ENCODE measurements around the gene LTF. TPM values are rescaled to one million over a fixed set of nuclear protein-coding genes. Genes with fewer than 3 reads are reported as not detected.
"Not testable (repeated sequence)": the region's sequence is repeated elsewhere in the genome, so short reads cannot be mapped to it uniquely, and the experiment has no call there.

Gene LTF
- total RNA-seq, 2 donors from 2014 or later, result 0.53 to 1.0 TPM

GRCh38 chr3:46427404-46427803 is 37.3 kb downstream of the LTF start:
- DNase-seq; intact Hi-C loops (cut with DNase I, micrococcal nuclease); ATAC-seq: not testable (repeated sequence)

DNA sequence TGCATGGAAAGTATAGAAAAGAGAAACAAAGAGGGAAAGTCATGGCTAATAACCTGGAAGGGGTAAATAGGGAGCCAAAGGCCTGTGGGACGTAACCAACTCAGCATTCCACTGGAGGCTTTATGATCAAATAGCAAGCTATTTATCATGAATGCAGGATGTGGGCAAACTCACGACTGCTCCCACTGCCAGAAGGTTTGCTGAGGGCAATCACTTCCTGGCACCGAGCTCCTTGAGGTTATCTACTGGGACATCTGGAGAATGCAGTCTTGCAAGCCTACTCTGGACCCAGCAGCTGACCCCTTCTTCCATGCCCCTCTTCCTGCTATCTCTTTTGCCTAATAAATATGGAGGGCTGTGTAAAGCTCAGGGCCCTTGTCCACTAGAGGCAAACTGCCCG is 38.2 kb downstream of the LTF start:
- ATAC-seq; intact Hi-C loops (cut with DNase I, micrococcal nuclease); DNase-seq: not testable (repeated sequence)

DNA sequence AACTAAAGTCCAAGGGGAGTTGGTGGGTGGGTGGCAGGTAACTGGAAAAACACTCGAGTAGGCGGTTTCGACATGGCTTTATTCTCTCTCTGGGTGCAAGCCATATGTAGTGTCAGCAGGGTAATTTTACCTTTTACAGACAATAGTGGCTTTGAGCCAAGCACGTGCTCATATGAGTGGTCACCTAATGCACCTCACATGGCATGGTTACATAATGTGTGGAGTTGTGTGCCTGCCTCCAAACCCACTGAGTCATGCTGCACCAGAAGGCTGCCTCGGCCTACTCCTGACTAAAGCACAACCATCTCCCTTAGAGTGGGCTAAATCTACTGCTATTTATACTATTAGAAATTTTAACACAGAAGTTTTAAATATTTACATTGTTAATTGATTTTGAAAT is 41.1 kb downstream of the LTF start:
- intact Hi-C loops (cut with DNase I, micrococcal nuclease), result no loop called here
- DNase-seq (no peak), ATAC-seq (no peak)

DNA sequence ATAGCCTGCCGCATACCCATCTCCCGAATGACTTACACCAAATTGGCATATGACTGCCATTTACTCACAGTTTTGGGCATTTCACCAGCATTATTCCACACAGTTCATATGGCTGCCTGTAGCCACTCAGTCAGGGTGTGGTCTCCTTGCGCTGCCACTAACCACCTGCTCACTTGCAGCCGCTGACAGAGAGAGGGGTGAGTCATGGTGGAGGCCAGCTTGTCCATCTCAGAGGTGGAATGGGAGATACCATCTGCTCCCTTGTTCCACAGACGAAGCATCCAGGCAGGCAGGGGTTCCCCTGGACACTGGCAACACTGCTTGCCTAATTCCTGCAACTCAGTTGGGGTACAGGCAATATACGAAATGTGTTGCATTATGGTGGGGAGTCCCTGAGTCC is 42.1 kb downstream of the LTF start:
- ATAC-seq (peak; percentile 97), DNase-seq (peak in 1 of 2 donors; percentile 66)
- intact Hi-C loops (cut with DNase I, micrococcal nuclease), result no loop called here

DNA sequence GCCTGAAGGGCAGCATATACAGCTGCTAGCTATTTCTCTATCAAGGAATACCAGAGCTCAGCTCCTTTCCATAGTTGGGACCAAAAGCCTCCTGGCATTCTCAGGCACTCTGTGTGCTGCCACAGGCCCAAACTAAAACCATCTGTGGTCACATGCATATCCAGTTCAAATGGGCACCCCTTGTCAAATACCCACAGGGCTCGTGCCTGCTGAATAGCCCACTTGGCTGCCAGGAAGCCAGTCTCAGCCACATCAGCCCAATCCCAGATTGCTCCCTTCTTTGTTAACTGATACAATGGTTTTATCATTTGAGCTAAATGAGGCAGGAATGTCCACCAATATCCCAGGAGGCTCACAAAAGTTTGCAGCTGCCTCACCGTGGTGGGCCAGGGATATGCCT is 43.8 kb downstream of the LTF start:
- intact Hi-C loops (cut with DNase I, micrococcal nuclease), result no loop called here
- DNase-seq, result no peak
- no peak for ATAC-seq

GRCh38 chr3:46419816-46420215 is 44.9 kb downstream of the LTF start:
- DNase-seq (no peak), ATAC-seq (no peak)
- intact Hi-C loops (cut with DNase I, micrococcal nuclease), result no loop called here

- no peak for ATAC-seq
- intact Hi-C loops (cut with DNase I, micrococcal nuclease), result no loop called here
- no peak for DNase-seq
Measured at GRCh38 chr3:46417841-46418611, 46.7 kb downstream of the LTF start.

DNA sequence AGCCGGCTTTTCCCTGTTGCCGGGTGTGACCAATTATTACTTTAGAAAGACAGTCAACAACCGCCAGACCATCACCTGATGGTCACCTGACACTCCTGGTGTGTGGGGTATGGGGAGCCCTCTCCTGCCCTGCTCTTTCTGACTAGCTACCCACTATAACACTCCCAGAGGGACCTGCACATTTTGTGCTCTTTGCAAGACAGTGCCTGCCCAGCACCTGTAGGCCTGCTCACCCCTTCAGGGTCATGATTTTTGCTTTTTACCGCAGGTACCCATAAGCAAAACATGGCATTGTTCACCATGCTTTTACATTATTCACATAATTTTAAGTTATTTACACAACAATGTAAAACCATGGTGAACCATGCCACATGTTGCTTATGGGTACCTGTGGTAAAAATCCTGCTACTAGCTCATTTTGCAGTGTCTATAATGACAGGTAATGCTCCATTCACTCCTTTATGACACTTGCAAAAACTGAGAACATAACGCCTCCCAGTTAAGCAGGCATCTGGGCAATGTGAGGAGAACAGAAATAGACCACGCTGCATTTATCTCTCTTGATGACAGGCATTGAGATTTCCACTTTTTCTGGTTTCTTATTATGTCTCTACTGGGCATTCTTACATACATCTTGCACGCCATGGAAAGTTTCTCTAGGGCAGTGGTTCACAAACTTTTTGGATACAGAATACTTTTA is 47.7 kb downstream of the LTF start:
- ATAC-seq, result peak; percentile 23
- DNase-seq, result no peak
- intact Hi-C loops (cut with DNase I, micrococcal nuclease), result no loop called here

DNA sequence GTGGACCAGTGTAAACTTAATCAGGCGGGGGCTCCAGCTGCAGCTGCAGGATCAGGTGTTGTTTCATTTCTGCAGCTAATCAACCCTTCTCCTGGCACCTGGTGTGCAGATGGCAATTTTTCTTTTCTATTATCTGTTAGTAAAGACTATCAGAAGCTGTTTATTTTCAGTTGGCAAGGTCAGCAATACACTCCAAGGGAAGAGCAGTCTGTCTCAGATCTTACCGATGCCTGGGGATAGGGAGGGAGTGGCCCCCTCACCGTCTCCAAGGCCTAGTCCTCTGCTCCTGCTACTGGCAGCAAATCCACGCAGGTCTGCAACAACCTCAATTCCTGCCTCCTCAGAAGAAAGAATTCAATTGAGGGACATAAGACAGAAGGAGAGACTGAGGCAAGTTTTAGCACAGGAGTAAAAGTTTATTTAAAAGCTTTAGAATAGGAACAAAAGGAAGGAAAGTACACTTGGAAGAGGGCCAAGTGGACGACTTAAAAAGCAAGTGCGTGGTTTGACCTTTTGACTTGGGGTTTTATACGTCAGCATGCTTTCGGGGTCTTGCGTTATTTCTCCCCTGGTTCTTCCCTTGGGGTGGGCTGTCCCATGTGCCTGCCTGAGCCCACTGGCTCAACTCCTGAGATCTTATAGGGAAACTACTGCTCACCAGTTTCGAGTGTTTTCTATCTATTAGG is 48.4 kb downstream of the LTF start:
- intact Hi-C loops (cut with DNase I, micrococcal nuclease), result no loop called here
- DNase-seq, result no peak
- peak; percentile 78 for ATAC-seq

DNA sequence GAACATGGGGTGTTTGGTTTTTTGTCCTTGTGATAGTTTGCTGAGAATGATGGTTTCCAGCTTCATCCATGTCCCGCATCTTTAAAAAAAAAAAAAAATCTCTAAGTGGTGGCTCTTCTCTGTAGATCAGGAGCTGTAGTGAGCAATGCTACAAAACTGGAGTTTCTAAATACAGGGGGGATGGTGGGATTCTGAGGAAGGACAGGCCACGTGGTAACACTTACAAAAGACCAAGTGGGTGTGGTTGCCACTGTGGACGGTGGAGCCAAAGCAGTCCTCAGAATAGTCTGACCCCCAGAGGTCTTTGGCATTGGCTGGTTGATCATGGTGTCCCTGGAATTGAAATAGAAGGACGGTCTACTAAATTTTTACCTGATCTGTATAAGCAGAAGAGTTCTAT is 50.0 kb downstream of the LTF start:
- DNase-seq (no peak), ATAC-seq (no peak)
- intact Hi-C loops (cut with DNase I, micrococcal nuclease), result no loop called here

GRCh38 chr3:46413951-46414350 is 50.8 kb downstream of the LTF start:
- ATAC-seq, result no peak
- intact Hi-C loops (cut with DNase I, micrococcal nuclease), result no loop called here
- DNase-seq, result no peak

- intact Hi-C loops (cut with DNase I, micrococcal nuclease), result no loop called here
- ATAC-seq (no peak), DNase-seq (no peak)
Measured at GRCh38 chr3:46412786-46413298, 51.9 kb downstream of the LTF start.

DNA sequence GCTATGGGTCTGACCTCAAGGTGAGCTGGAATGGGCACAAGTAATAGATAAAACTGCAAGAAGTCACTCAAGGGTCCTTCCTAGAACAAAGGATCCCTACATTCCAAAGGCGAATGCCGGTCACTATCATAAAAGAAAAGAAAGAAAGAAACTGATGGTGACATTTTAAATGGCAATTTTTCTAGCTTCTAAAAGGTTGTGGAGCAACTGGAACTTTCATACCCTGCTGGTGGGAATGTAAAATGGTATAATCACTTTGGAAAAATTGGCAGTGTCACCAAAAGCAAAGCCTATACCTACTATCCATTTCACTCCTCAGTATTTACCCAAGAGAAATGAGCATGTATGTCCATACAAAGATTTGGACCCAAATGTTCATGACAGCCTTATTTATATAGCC is 53.4 kb downstream of the LTF start:
- intact Hi-C loops (cut with DNase I, micrococcal nuclease), result no loop called here

DNA sequence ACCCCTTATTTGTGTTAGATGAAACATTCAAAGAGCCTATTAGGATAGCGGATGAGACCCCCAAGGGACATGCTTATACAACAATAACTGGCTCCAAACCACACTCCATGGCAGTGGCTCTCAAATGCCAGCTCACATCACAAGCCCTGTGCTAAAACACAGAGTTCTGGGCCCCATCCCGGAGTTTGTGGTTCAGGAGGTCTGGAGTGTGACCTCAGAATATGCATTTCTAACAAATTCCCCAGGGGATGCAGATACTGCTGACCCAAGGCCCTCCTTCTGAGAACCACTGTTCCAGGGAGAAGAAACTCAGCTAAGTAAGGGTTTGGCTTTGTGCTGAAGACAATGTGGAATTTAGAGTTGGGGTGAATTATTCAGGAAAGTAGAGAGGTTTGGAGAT is 54.0 kb downstream of the LTF start:
- DNase-seq, result no peak
- ATAC-seq, result no peak
- intact Hi-C loops (cut with DNase I, micrococcal nuclease), result no loop called here

More for the DNA sequence above, 53.4 kb downstream of the LTF start:
- ATAC-seq (no peak), DNase-seq (no peak)

DNA sequence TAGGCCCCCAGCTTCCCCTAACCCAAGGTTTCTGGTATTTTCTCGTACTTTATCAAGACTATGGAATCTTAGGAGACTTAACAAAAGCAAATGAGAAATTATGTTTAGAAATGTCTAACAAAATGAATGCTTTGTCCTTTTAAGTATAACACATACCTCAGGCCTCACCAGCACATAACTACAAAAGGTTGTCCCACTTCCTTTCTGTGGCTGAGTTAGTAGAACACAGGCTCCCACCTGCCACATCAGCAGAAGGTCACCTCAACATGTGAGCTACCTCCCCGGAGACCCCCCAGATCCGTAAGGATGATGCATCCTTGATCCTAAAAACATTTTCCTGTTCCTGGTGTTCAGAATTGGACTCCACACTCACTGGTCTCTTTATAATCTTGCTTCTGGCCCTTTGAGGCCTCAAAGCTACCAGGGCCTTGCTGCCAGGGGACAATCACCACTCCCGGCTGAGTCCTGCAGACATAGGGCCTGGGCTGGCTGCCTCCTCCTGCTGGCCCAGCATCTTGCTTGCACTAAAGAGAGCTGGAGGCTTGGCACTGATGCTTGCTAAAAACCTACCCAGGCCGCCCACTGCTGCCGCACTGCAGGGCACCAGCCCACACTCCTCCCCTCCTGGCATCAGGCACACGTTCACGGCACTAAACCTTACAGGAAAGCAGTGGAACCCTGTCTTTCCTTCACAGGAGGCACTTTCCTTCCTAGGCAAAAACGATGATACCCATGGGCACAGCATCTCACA is 54.8 kb downstream of the LTF start:
- DNase-seq, result no peak
- no peak for ATAC-seq

DNA sequence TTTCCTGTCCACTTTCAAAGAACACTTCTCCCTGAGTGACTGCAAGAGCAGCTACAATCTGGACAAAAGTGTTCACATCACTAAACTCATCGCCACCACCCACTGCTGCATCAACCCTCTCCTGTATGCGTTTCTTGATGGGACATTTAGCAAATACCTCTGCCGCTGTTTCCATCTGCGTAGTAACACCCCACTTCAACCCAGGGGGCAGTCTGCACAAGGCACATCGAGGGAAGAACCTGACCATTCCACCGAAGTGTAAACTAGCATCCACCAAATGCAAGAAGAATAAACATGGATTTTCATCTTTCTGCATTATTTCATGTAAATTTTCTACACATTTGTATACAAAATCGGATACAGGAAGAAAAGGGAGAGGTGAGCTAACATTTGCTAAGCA is 55.9 kb downstream of the LTF start:
- intact Hi-C loops (cut with DNase I, micrococcal nuclease), result no loop called here
- ATAC-seq (no peak), DNase-seq (no peak)

More for the DNA sequence above, 54.8 kb downstream of the LTF start:
- intact Hi-C loops (cut with DNase I, micrococcal nuclease), result no loop called here

GRCh38 chr3:46407970-46408369 is 56.7 kb downstream of the LTF start:
- no peak for DNase-seq
- intact Hi-C loops (cut with DNase I, micrococcal nuclease), result no loop called here
- no peak for ATAC-seq

- DNase-seq, result peak; percentile 79 to 93
- peak; percentile 82 for ATAC-seq
- intact Hi-C loops (cut with DNase I, micrococcal nuclease), result no loop called here
Measured at GRCh38 chr3:46406788-46407611, 57.7 kb downstream of the LTF start, which contains the start of the genes CCR5AS and CCRL2. CCR5AS (minus strand) TSS chr3:46407066. CCRL2 (plus strand) TSS chr3:46407259; CDS start chr3:46408080, 821 bp downstream.

All from left colon (tissue), 2 donors.